HCT116 (cell line): ENCODE data around the gene FAM89B. TPM values are rescaled to one million over a fixed set of nuclear protein-coding genes. Genes with fewer than 3 reads are reported as not detected.

ENCODE experiments used
- ATAC-seq: fragments of 200-7000 bp; cut with Tn5 transposase; 2 replicates; pipeline ENCODE4 v1.9.1; 2020; ENCODE audit warnings: mild to moderate bottlenecking, moderate library complexity
- BruUV-seq: library from RNA; stranded (reverse); fragments of 400-500 nt; replicated peaks from 2 replicates; lab custom pipeline; 2021; lab: Mats Ljungman, UMichigan
- CTCF ChIA-PET: fragments of 300-600 bp; sonication (Branson Sonifier 250); formaldehyde crosslinking; loops from one replicate; lab custom pipeline; 2021; ENCODE audit warnings: antibody characterized with exemption; lab: Charles Lee
- POLR2A ChIA-PET: fragments of 300-600, 350-600 bp; sonication (Branson Sonifier 250); formaldehyde crosslinking; loops from one replicate; lab custom pipeline; 2021; ENCODE audit warnings: antibody characterized with exemption; lab: Charles Lee
- RAD21 ChIA-PET, 2 experiments: fragments of 300-600 bp; sonication (Branson Sonifier 250); formaldehyde crosslinking; loops; one replicate each; lab custom pipeline; 2023; ENCODE audit warnings: low total read pairs in 2 of 2; ENCODE audit not compliant: uncharacterized antibody in 2 of 2, unreplicated experiment in 2 of 2, low non-redundant PET in 1 of 2; lab: Charles Lee
- DNase-seq: peaks from one replicate; pipeline ENCODE4 v3.0.0-alpha.2; 2010; ENCODE audit warnings: low read depth, low spot score
- H2AFZ ChIP-seq: fragments of 200-600 bp; shearing (Covaris generic), sonication (generic); 2 replicates; pipeline ENCODE4 v1.6.1; 2017; ENCODE audit warnings: low read depth, mixed run types, mixed read lengths, antibody characterized with exemption, low read length; ENCODE audit not compliant: poor library complexity, severe bottlenecking
- H3K27ac ChIP-seq: 2 replicates; pipeline ENCODE4 v1.5.1; 2012; ENCODE audit warnings: low read depth, low read length
- H3K27me3 ChIP-seq: fragments of 200-600 bp; sonication (generic); 2 replicates; pipeline ENCODE4 v1.6.1; 2016; ENCODE audit warnings: mixed run types, low read length, mixed read lengths; ENCODE audit not compliant: insufficient read depth
- H3K36me3 ChIP-seq, 2 experiments: fragments of 200-500 bp in 1 of 2; fragments of 200-600 bp in 1 of 2; sonication (Bioruptor generic) in 1 of 2; sonication (generic) in 1 of 2; 2 replicates each; pipeline versions ENCODE4 v1.5.1 to v1.6.1; 2014 to 2016; ENCODE audit warnings: low read length in 2 of 2, inconsistent platforms in 1 of 2, mixed read lengths in 1 of 2, mixed run types in 1 of 2; ENCODE audit not compliant: insufficient read depth in 2 of 2, control insufficient read depth in 1 of 2
- H3K4me1 ChIP-seq, 2 experiments: fragments of 200-600 bp in 1 of 2; sonication (generic) in 1 of 2; 2 replicates each; pipeline versions ENCODE4 v1.5.1 to v1.6.1; 2012 to 2017; ENCODE audit warnings: low read length in 2 of 2, inconsistent platforms in 1 of 2, mild to moderate bottlenecking in 1 of 2, mixed read lengths in 1 of 2, mixed run types in 1 of 2, moderate library complexity in 1 of 2; ENCODE audit not compliant: insufficient read depth in 2 of 2, control insufficient read depth in 1 of 2
- H3K4me2 ChIP-seq: fragments of 200-600 bp; sonication (generic); 2 replicates; pipeline ENCODE4 v1.6.1; 2017; ENCODE audit warnings: mixed run types, low read length, mixed read lengths
- H3K4me3 ChIP-seq, 2 experiments: fragments of 200-600 bp in 1 of 2; sonication (generic) in 1 of 2; replicated peaks in 1 of 2; 2 replicates each; pipeline ENCODE4 v1.5.1; 2011 to 2016; ENCODE audit warnings: low read length in 2 of 2, control low read depth in 1 of 2, low read depth in 1 of 2, mild to moderate bottlenecking in 1 of 2, mixed read lengths in 1 of 2, mixed run types in 1 of 2
- H3K79me2 ChIP-seq: fragments of 200-600 bp; sonication (generic); 2 replicates; pipeline ENCODE4 v1.6.1; 2017; ENCODE audit warnings: mild to moderate bottlenecking, mixed run types, low read length, moderate library complexity, mixed read lengths; ENCODE audit not compliant: insufficient read depth
- H3K9ac ChIP-seq: fragments of 200-600 bp; sonication (generic); 2 replicates; pipeline ENCODE4 v1.6.1; 2016; ENCODE audit warnings: low read length, mixed read lengths
- H3K9me2 ChIP-seq: fragments of 200-600 bp; sonication (generic), shearing (Covaris generic); 2 replicates; pipeline ENCODE4 v1.6.1; 2017; ENCODE audit warnings: mixed run types, mild to moderate bottlenecking, moderate library complexity; ENCODE audit not compliant: insufficient read depth
- H3K9me3 ChIP-seq, 2 experiments: fragments of 200-500 bp in 1 of 2; fragments of 200-600 bp in 1 of 2; sonication (Bioruptor generic) in 1 of 2; sonication (generic) in 1 of 2; 2 replicates each; pipeline ENCODE4 v1.6.1; 2014 to 2017; ENCODE audit warnings: low read length in 2 of 2, mixed read lengths in 2 of 2, inconsistent platforms in 1 of 2, low read depth in 1 of 2, mild to moderate bottlenecking in 1 of 2, mixed run types in 1 of 2, moderate library complexity in 1 of 2; ENCODE audit not compliant: control insufficient read depth in 1 of 2, insufficient read depth in 1 of 2
- H4K20me1 ChIP-seq: fragments of 200-600 bp; sonication (generic), shearing (Covaris generic); 2 replicates; pipeline ENCODE4 v1.6.1; 2017; ENCODE audit warnings: mixed run types, mild to moderate bottlenecking, moderate library complexity; ENCODE audit not compliant: insufficient read depth
- CTCF ChIP-seq, 3 experiments: fragments of 200-600 bp in 1 of 3; sonication (generic) in 1 of 3; IDR thresholded peaks in 2 of 3; conservative IDR thresholded peaks in 1 of 3; 2 replicates each; pipeline ENCODE4 v1.5.1; 2012 to 2017; ENCODE audit warnings: low read depth in 2 of 3, low read length in 2 of 3, antibody characterized with exemption in 1 of 3, borderline replicate concordance in 1 of 3, control low read depth in 1 of 3, mild to moderate bottlenecking in 1 of 3, mixed read lengths in 1 of 3, mixed run types in 1 of 3, moderate library complexity in 1 of 3; ENCODE audit not compliant: insufficient read depth in 1 of 3
- FOSL1 ChIP-seq: IDR thresholded peaks from 2 replicates; pipeline ENCODE4 v1.6.1; 2012; ENCODE audit warnings: low read depth
- JUND ChIP-seq: IDR thresholded peaks from 2 replicates; pipeline ENCODE4 v1.6.1; 2012
- POLR2A ChIP-seq: IDR thresholded peaks from 2 replicates; pipeline ENCODE4 v1.7.0; 2011; ENCODE audit warnings: borderline replicate concordance; ENCODE audit not compliant: insufficient read depth, insufficient read length; ENCODE audit errors: extremely low read depth
- TCF7L2 ChIP-seq: IDR thresholded peaks from 2 replicates; pipeline ENCODE4 v1.7.0; 2011; ENCODE audit warnings: borderline replicate concordance, inconsistent platforms; ENCODE audit not compliant: insufficient read depth, insufficient read length; ENCODE audit errors: extremely low read depth
- ZBTB33 ChIP-seq: IDR thresholded peaks from 2 replicates; pipeline ENCODE4 v1.6.1; 2011; ENCODE audit warnings: mild to moderate bottlenecking, low read length, moderate library complexity; ENCODE audit not compliant: insufficient replicate concordance; ENCODE audit errors: extremely low read depth
- ZNF274 ChIP-seq: fragments of 200-500 bp; sonication (Bioruptor generic); IDR thresholded peaks from 2 replicates; pipeline ENCODE4 v1.6.1; 2014; ENCODE audit warnings: mild to moderate bottlenecking, low read depth, low read length, inconsistent platforms
- intact Hi-C: fragments of 100-400 bp; cut with micrococcal nuclease; formaldehyde crosslinking; loops from 2 replicates; pipeline ENCODE4 v1.10.0; 2022
- total RNA-seq: library from RNA; stranded (reverse); gene quantifications from one replicate; pipeline ENCODE4 v1.2.1, GENCODE V29; 2021; ENCODE audit not compliant: unreplicated experiment

FAM89B gene
- total RNA-seq, 1 experiment from 2014 or later, result 60.0 TPM

DNA sequence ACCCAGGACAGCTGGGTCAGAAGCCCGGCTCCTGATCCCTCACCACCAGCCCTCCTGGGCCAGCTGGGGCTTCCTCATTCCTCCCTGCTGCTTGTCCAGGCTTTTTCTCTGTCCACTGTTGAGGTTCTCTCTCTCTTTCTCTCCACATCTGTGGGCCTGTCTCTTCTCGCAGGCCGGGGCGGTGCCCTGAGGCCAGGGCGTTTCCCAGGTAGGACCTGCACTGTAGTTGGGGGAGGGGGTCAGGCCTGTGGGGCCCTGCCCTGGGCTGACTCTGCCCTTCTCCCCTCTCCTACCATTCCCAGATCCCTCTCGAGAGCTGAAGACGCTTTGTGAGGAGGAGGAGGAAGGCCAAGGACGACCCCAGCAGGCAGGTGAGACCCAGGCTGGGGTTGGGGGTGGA lies 8.4 kb downstream of the FAM89B start:
- BruUV-seq, result no TSS peak
- Histone ChIP-seq H3K4me2 (no peak overlapping the region), H3K27ac (no peak overlapping the region), H3K4me1 (peaks cover 18 to 20% of the 10 kb centered on the region in 2 experiments), H3K9me2 (no peaks in the 10 kb centered on the region), H2AFZ (no peak overlapping the region), H3K27me3 (no peaks in the 10 kb centered on the region), H3K9ac (no peak overlapping the region), H3K4me3 (no peak overlapping the region), H3K36me3 (peaks cover 2 to 4% of the 10 kb centered on the region in 2 experiments; a peak in 2 of 4 replicates), H3K9me3 (no peaks in the 10 kb centered on the region), H3K79me2 (peaks cover 19% of the 10 kb centered on the region; the same call in 1 of the 2 replicates), H4K20me1 (no peaks in the 10 kb centered on the region)
- RAD21 ChIA-PET, result no interaction called here
- POLR2A ChIA-PET, result no interaction called here
- no peak for TF ChIP-seq JUND
- TF ChIP-seq TCF7L2, result no peak
- no peak for TF ChIP-seq CTCF (IDR thresholded peaks at IDR 0.05 in 2 of 3, conservative IDR thresholded peaks at IDR 0.05 in 1 of 3; ENCODE audit: borderline replicate concordance in 1 of 3, insufficient read depth in 1 of 3, low read depth in 2 of 3, low read length in 2 of 3)
- no peak for TF ChIP-seq ZBTB33
- no peak for TF ChIP-seq POLR2A
- no peak for TF ChIP-seq ZNF274
- no peak for TF ChIP-seq FOSL1
- CTCF ChIA-PET, result no interaction called here
- intact Hi-C loops, result no loop called here
- ATAC-seq (no peak), DNase-seq (no peak)
